Upper lobe of right lung (tissue), 1 donor: ENCODE measurements around the gene KCNQ2. TPM values are rescaled to one million over a fixed set of nuclear protein-coding genes. Genes with fewer than 3 reads are reported as not detected.

Experiments
- ATAC-seq: fragments of 200-7000 bp; cut with Tn5 transposase; one replicate; pipeline ENCODE4 v1.9.1; 2020; ENCODE audit warnings: mild to moderate bottlenecking, moderate library complexity
- DNase-seq: peaks from one replicate; pipeline ENCODE4 v3.0.0-alpha.2; 2020
- H3K27ac ChIP-seq: fragments of 200-600 bp; one replicate; pipeline ENCODE4 v1.8.0; 2022
- H3K27me3 ChIP-seq: fragments of 200-600 bp; one replicate; pipeline ENCODE4 v1.8.0; 2022; ENCODE audit warnings: mild to moderate bottlenecking
- H3K36me3 ChIP-seq: fragments of 200-600 bp; one replicate; pipeline ENCODE4 v1.8.0; 2022
- H3K4me1 ChIP-seq: fragments of 200-600 bp; one replicate; pipeline ENCODE4 v1.8.0; 2022
- H3K4me3 ChIP-seq: fragments of 200-600 bp; one replicate; pipeline ENCODE4 v1.8.0; 2022; ENCODE audit warnings: mild to moderate bottlenecking
- H3K9me3 ChIP-seq: fragments of 200-600 bp; one replicate; pipeline ENCODE4 v1.8.0; 2022
- CTCF ChIP-seq: fragments of 200-600 bp; IDR thresholded peaks from one replicate; pipeline ENCODE4 v1.8.0; 2022; ENCODE audit warnings: antibody characterized with exemption
- intact Hi-C: fragments of 100-400 bp; cut with DNase I; formaldehyde crosslinking; loops from one replicate; pipeline ENCODE4 v1.11.0; 2022
- total RNA-seq: library from RNA; stranded (reverse); fragmentation: NEBNext Ultra II Directional; extraction: Animal tissue kit (Norgen Biotek cat#: 25700); gene quantifications from one replicate; pipeline ENCODE4 v1.2.1, GENCODE V29; 2021
- donor health status: DM: no; HTN: yes; CAD: no; lungs with severe emphysema.

Gene KCNQ2
- total RNA-seq, 1 donor from 2014 or later: not detected

- no peak for TF ChIP-seq CTCF
- Histone ChIP-seq H3K4me1 (no peaks in the 10 kb centered on the region), H3K4me3 (no peak overlapping the region), H3K9me3 (no peaks in the 10 kb centered on the region), H3K36me3 (no peaks in the 10 kb centered on the region), H3K27ac (no peak overlapping the region), H3K27me3 (peaks cover 36% of the 10 kb centered on the region)
- DNase-seq (no peak), ATAC-seq (no peak)
- intact Hi-C loops: no loop called here
Observed at GRCh38 chr20:63356511-63356910, 115.9 kb downstream of the KCNQ2 start.

- no peak overlapping the region for H3K27ac ChIP-seq
- ATAC-seq (no peak), DNase-seq (no peak)
- no peak for TF ChIP-seq CTCF
- H3K27me3 ChIP-seq: peaks cover 33% of the 10 kb centered on the region
- no peaks in the 10 kb centered on the region for H3K9me3 ChIP-seq
- no peaks in the 10 kb centered on the region for H3K36me3 ChIP-seq
- no peaks in the 10 kb centered on the region for H3K4me1 ChIP-seq
- intact Hi-C loops: no loop called here
- no peak overlapping the region for H3K4me3 ChIP-seq
Observed at GRCh38 chr20:63355781-63356295, 116.6 kb downstream of the KCNQ2 start.

GRCh38 chr20:63354636-63355350 lies 117.7 kb downstream of the KCNQ2 start:
- DNase-seq: no peak
- H3K27ac ChIP-seq: no peak overlapping the region
- H3K36me3 ChIP-seq: no peaks in the 10 kb centered on the region
- H3K27me3 ChIP-seq: peaks cover 23% of the 10 kb centered on the region
- ATAC-seq: no peak
- intact Hi-C loops: no loop called here
- no peak overlapping the region for H3K4me3 ChIP-seq
- TF ChIP-seq CTCF: no peak
- no peaks in the 10 kb centered on the region for H3K4me1 ChIP-seq
- no peaks in the 10 kb centered on the region for H3K9me3 ChIP-seq

- no peak for ATAC-seq
Observed at GRCh38 chr20:63352811-63353221, 119.6 kb downstream of the KCNQ2 start.

GRCh38 chr20:63351811-63352591 lies 120.5 kb downstream of the KCNQ2 start:
- Histone ChIP-seq H3K4me3 (no peak overlapping the region), H3K27me3 (peaks cover 8% of the 10 kb centered on the region), H3K36me3 (no peaks in the 10 kb centered on the region), H3K4me1 (no peaks in the 10 kb centered on the region), H3K27ac (no peak overlapping the region), H3K9me3 (no peaks in the 10 kb centered on the region)
- no peak for TF ChIP-seq CTCF
- intact Hi-C loops: no loop called here
- ATAC-seq (no peak), DNase-seq (no peak)

More at GRCh38 chr20:63352811-63353221, 119.6 kb downstream of the KCNQ2 start:
- intact Hi-C loops: no loop called here
- H3K36me3 ChIP-seq: no peaks in the 10 kb centered on the region
- no peaks in the 10 kb centered on the region for H3K4me1 ChIP-seq
- no peak for DNase-seq
- peaks cover 8% of the 10 kb centered on the region for H3K27me3 ChIP-seq
- TF ChIP-seq CTCF: no peak
- H3K9me3 ChIP-seq: no peaks in the 10 kb centered on the region
- H3K27ac ChIP-seq: no peak overlapping the region
- no peak overlapping the region for H3K4me3 ChIP-seq
